HepG2 (cell line): ENCODE results near the gene TRAF3. TPM values are rescaled to one million over a fixed set of nuclear protein-coding genes. Genes with fewer than 3 reads are reported as not detected.

Experiments used
- AFF4 ChIP-seq: sonication (generic); formaldehyde crosslinking; IDR thresholded peaks from 2 replicates; pipeline ENCODE4 v1.4.0; 2020; ENCODE audit warnings: missing genetic modification reagents
- ATAD3A ChIP-seq: sonication (generic); formaldehyde crosslinking; IDR thresholded peaks from 2 replicates; pipeline ENCODE4 v1.4.0; 2020; ENCODE audit warnings: missing genetic modification reagents
- ATF5 ChIP-seq: sonication (generic); formaldehyde crosslinking; IDR thresholded peaks from 2 replicates; pipeline ENCODE4 v1.4.0; 2020; ENCODE audit warnings: mild to moderate bottlenecking, low read depth, missing genetic modification reagents
- ATF7 ChIP-seq, 2 experiments: fragments of 450-650 bp in 1 of 2; sonication (generic) in 1 of 2; formaldehyde crosslinking in 1 of 2; IDR thresholded peaks; 2 replicates each; pipeline versions ENCODE4 v1.4.0 to v1.6.1; 2016 to 2020; ENCODE audit warnings: antibody characterized with exemption in 1 of 2, mild to moderate bottlenecking in 1 of 2, missing genetic modification reagents in 1 of 2
- CHD2 ChIP-seq: IDR thresholded peaks from 2 replicates; pipeline ENCODE4 v1.6.1; 2011; ENCODE audit warnings: low read depth, low read length, improper control_type of control experiment
- FOXA3 ChIP-seq: IDR thresholded peaks from 2 replicates; pipeline ENCODE4 v1.6.1; 2016; ENCODE audit warnings: missing genetic modification reagents, missing compliant biosample characterization
- GABPB1 ChIP-seq: IDR thresholded peaks from 2 replicates; pipeline ENCODE4 v1.6.1; 2016; ENCODE audit warnings: mild to moderate bottlenecking, missing genetic modification reagents, moderate library complexity, missing compliant biosample characterization
- HIVEP1 ChIP-seq: sonication (generic); formaldehyde crosslinking; IDR thresholded peaks from 2 replicates; pipeline ENCODE4 v1.4.0; 2020; ENCODE audit warnings: mild to moderate bottlenecking, missing genetic modification reagents
- HMG20A ChIP-seq: IDR thresholded peaks from 2 replicates; pipeline ENCODE4 v1.6.1; 2016; ENCODE audit warnings: borderline replicate concordance
- JUND ChIP-seq: sonication (generic); formaldehyde crosslinking; IDR thresholded peaks from 2 replicates; pipeline ENCODE4 v1.8.0; 2022; ENCODE audit warnings: mild to moderate bottlenecking, missing genetic modification reagents
- KDM5B ChIP-seq: sonication (generic); formaldehyde crosslinking; IDR thresholded peaks from 2 replicates; pipeline ENCODE4 v1.4.0; 2020; ENCODE audit warnings: missing genetic modification reagents, mild to moderate bottlenecking, borderline replicate concordance
- PHB2 ChIP-seq: fragments of 450-650 bp; IDR thresholded peaks from 2 replicates; pipeline ENCODE4 v1.6.1; 2018; ENCODE audit not compliant: partially characterized antibody
- POLR2G ChIP-seq: fragments of 200-400 bp; formaldehyde crosslinking; IDR thresholded peaks from 2 replicates; pipeline ENCODE4 v1.6.1; 2018; ENCODE audit warnings: mild to moderate bottlenecking, low read depth, low read length, moderate library complexity
- RBAK ChIP-seq: sonication (generic); formaldehyde crosslinking; IDR thresholded peaks from 2 replicates; pipeline ENCODE4 v1.5.1; 2020; ENCODE audit warnings: mild to moderate bottlenecking, missing genetic modification reagents
- SIN3A ChIP-seq: IDR thresholded peaks from 2 replicates; pipeline ENCODE4 v1.6.1; 2011; ENCODE audit warnings: low read depth, mild to moderate bottlenecking, control low read depth, low read length, borderline replicate concordance
- XRCC5 ChIP-seq: fragments of 200-400 bp; formaldehyde crosslinking; optimal IDR thresholded peaks from 2 replicates; pipeline ENCODE3; 2017; ENCODE audit warnings: mild to moderate bottlenecking, low read length
- ZNF275 ChIP-seq: sonication (generic); formaldehyde crosslinking; IDR thresholded peaks from 2 replicates; pipeline ENCODE4 v1.8.0; 2022; ENCODE audit warnings: missing genetic modification reagents, mild to moderate bottlenecking, inconsistent platforms, borderline replicate concordance
- ZNF296 ChIP-seq: sonication (generic); formaldehyde crosslinking; conservative IDR thresholded peaks from 2 replicates; pipeline ENCODE4 v1.5.0; 2020; ENCODE audit warnings: mild to moderate bottlenecking, missing genetic modification reagents
- ZNF34 ChIP-seq: sonication (generic); formaldehyde crosslinking; IDR thresholded peaks from 2 replicates; pipeline ENCODE4 v1.4.0; 2020; ENCODE audit warnings: mild to moderate bottlenecking, missing genetic modification reagents, borderline replicate concordance
- ZNF441 ChIP-seq: sonication (generic); formaldehyde crosslinking; IDR thresholded peaks from 2 replicates; pipeline ENCODE4 v1.7.0; 2021; ENCODE audit warnings: missing genetic modification reagents, borderline replicate concordance
- ZNF546 ChIP-seq: sonication (generic); formaldehyde crosslinking; conservative IDR thresholded peaks from 2 replicates; pipeline ENCODE4 v1.8.1; 2023; ENCODE audit warnings: mild to moderate bottlenecking, missing genetic modification reagents
- ZNF572 ChIP-seq: sonication (generic); formaldehyde crosslinking; IDR thresholded peaks from 2 replicates; pipeline ENCODE4 v1.5.1; 2020; ENCODE audit warnings: mild to moderate bottlenecking, missing genetic modification reagents
- ZNF614 ChIP-seq: IDR thresholded peaks from 2 replicates; pipeline ENCODE4 v1.6.1; 2018; ENCODE audit warnings: missing biosample characterization, missing genetic modification reagents, inconsistent platforms, borderline replicate concordance
- ZNF670 ChIP-seq: sonication (generic); formaldehyde crosslinking; IDR thresholded peaks from 2 replicates; pipeline ENCODE4 v1.8.0; 2022; ENCODE audit warnings: mild to moderate bottlenecking, missing genetic modification reagents, borderline replicate concordance
- ZNF75D ChIP-seq: sonication (generic); formaldehyde crosslinking; IDR thresholded peaks from 2 replicates; pipeline ENCODE4 v1.8.1; 2023; ENCODE audit warnings: missing genetic modification reagents, mild to moderate bottlenecking, borderline replicate concordance
- polyA plus RNA-seq, 8 experiments: library from polyadenylated mRNA; depleted of rRNA in 3 of 8; stranded (reverse) in 7 of 8; unstranded in 1 of 8; fragments of >200 nt; fragmentation: Illumina TruSeq in 4 of 8; extraction: Trizol in 4 of 8; gene quantifications; 2 replicates each; pipeline versions ENCODE4 v1.2.1 to v1.2.3, GENCODE V29; 2011 to 2016; ENCODE audit warnings: low read depth in 4 of 8, missing spikeins in 1 of 8, mixed read lengths in 1 of 8; ENCODE audit not compliant: insufficient read depth in 1 of 8
- total RNA-seq, 5 experiments: library from RNA; depleted of rRNA; stranded (reverse); fragments of >200 nt; fragmentation: Illumina TruSeq; extraction: Trizol; gene quantifications; 2 replicates each; pipeline ENCODE4 v1.2.3, GENCODE V29; 2016; ENCODE audit warnings: low read depth in 1 of 5

The TRAF3 gene
- total and polyA plus RNA-seq, 2 of the 13 experiments (the other 11 are each of a cell fraction or from before 2014, with no cell fraction given), result 6.9 to 12.2 TPM

GRCh38 chr14:102922490-102923200 is 145.4 kb downstream of the TRAF3 start, which contains the start of gene AMN (continued):
- TF ChIP-seq HMG20A (CRISPR knock-in tag) (no peak), ATF7 (IDR thresholded peaks at IDR 0.05) (no peak), ATF7 (CRISPR knock-in tag; IDR thresholded peaks at IDR 0.05) (0 out of 2 replicates have a peak, but pooled peaks have one; percentile 16), RBAK (CRISPR knock-in tag) (no peak), ZNF275 (CRISPR knock-in tag) (0 out of 2 replicates have a peak, but pooled peaks have one; percentile 41), ZNF75D (CRISPR knock-in tag) (no peak), ATF5 (no peak), ZNF670 (CRISPR knock-in tag) (peak; percentile 93; the same call in 1 of the 2 replicates), ZNF296 (CRISPR knock-in tag) (peak; percentile 40; the same call in 1 of the 2 replicates), GABPB1 (CRISPR knock-in tag) (peak; percentile 92), ZNF614 (CRISPR knock-in tag) (peak; percentile 40; the same call in 1 of the 2 replicates), ATAD3A (no peak), JUND (no peak), HIVEP1 (peak; percentile 74), ZNF441 (CRISPR knock-in tag) (peak; percentile 29; the same call in 1 of the 2 replicates), AFF4 (0 out of 2 replicates have a peak, but pooled peaks have one; percentile 55), PHB2 (no peak), SIN3A (0 out of 2 replicates have a peak, but pooled peaks have one; percentile 68), XRCC5 (no peak), KDM5B (CRISPR knock-in tag) (peak; percentile 67; the same call in 1 of the 2 replicates), ZNF572 (0 out of 2 replicates have a peak, but pooled peaks have one; percentile 3), ZNF546 (CRISPR knock-in tag) (0 out of 2 replicates have a peak, but pooled peaks have one; percentile 28), CHD2 (peak; percentile 71; the same call in 1 of the 2 replicates), FOXA3 (0 out of 2 replicates have a peak, but pooled peaks have one; percentile 50), POLR2G (peak; percentile 91), ZNF34 (CRISPR knock-in tag) (no peak)
